Esophagus muscularis mucosa (tissue), 3 donors: ENCODE results near the gene HIVEP2.

ENCODE experiments used
- POLR2A ChIP-seq: fragments of 450-650 bp; IDR thresholded peaks from one replicate; pipeline ENCODE4 v1.6.1; 2017; ENCODE audit warnings: antibody characterized with exemption, moderate library complexity, mild to moderate bottlenecking, low read depth
- POLR2AphosphoS5 ChIP-seq, 2 donors: sonication (generic); formaldehyde crosslinking; IDR thresholded peaks; one replicate each; pipeline ENCODE4 v1.6.1; 2017; ENCODE audit warnings: antibody characterized with exemption in 2 of 2
- TF ChIP-seq, protein P1 (sequence below), 3 experiments: fragments of 200-600 bp in 2 of 3; fragments of 450-650 bp in 1 of 3; sonication (generic) in 2 of 3; IDR thresholded peaks; one replicate each; pipeline ENCODE4 v1.5.1; 2017 to 2019; ENCODE audit warnings: antibody characterized with exemption in 3 of 3, mild to moderate bottlenecking in 2 of 3, moderate library complexity in 1 of 3

DNA sequence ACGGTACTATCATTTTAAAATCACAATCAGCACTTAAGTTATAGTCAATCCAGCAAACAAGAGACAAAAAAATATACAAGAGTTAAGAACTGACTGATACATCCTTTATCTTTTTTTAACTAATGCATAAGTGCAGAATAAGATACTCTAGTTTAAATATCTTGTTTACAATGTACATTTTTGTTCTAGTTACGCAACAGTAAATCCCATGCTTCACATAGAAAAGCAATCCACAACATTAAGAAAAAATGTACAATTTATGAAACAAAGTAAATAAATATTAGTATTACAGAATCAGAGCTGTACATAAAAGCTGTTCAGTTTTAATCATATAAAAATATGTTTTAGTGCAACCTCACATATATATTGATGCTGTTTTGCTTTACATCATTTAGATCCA is 192.6 kb downstream of the HIVEP2 start:
- TF ChIP-seq, protein P1, sequence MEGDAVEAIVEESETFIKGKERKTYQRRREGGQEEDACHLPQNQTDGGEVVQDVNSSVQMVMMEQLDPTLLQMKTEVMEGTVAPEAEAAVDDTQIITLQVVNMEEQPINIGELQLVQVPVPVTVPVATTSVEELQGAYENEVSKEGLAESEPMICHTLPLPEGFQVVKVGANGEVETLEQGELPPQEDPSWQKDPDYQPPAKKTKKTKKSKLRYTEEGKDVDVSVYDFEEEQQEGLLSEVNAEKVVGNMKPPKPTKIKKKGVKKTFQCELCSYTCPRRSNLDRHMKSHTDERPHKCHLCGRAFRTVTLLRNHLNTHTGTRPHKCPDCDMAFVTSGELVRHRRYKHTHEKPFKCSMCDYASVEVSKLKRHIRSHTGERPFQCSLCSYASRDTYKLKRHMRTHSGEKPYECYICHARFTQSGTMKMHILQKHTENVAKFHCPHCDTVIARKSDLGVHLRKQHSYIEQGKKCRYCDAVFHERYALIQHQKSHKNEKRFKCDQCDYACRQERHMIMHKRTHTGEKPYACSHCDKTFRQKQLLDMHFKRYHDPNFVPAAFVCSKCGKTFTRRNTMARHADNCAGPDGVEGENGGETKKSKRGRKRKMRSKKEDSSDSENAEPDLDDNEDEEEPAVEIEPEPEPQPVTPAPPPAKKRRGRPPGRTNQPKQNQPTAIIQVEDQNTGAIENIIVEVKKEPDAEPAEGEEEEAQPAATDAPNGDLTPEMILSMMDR (IDR thresholded peaks at IDR 0.05) = no peak
- TF ChIP-seq POLR2A (no peak), POLR2AphosphoS5 (IDR thresholded peaks at IDR 0.05) (no peak)
